ENCODE measurements around the gene NTN1.

The NTN1 gene

DNA sequence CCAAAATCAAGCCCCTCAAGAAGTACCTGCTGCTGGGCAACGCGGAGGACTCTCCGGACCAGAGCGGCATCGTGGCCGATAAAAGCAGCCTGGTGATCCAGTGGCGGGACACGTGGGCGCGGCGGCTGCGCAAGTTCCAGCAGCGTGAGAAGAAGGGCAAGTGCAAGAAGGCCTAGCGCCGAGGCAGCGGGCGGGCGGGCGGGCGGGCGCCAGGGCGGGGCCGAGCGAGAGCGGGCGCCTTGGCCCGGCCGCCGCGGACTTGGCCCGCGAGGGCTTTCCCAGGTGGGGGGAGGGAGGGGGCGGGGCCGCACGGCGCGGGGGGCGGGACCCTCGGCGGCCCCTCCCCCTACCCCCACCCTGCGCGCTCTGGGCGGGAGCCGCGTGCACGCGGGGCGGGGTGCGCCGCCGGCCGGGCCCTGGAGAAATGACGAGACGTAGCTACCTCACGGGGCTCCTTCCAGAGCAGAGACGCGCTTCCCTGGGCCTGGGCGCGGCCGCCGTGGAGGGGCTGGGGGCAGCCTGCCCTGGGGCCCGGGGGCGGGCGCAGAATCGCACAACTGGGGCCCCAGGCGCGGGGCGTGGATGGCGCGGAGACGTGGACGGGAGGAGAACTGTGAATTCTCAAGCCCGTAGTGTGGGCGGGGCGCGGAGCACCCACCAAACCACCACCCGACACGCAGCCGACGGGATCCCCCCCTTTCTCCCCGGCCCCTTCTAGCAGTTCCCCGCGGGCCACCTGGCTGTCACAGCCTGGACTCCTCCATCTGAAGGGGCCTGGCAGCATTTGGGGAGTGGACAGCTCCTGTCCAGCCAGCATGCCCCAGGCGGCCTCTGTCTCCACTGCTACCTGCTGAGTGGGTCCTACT, 218.7 kb downstream of the NTN1 start:
- Histone ChIP-seq H3K9me3 (ENCODE audit: control insufficient read depth, low read length) (no peaks in the 10 kb centered on the region), H3K27me3 (ENCODE audit: control insufficient read depth, insufficient read depth, low read length) (no peaks in the 10 kb centered on the region), H3K4me3 (ENCODE audit: low read length) (peak overlapping the region; percentile 41), H3K9ac (ENCODE audit: low read length) (peak overlapping the region; percentile 71), H3K36me3 (ENCODE audit: control insufficient read depth, insufficient read depth, low read length) (no peaks in the 10 kb centered on the region), H3K4me1 (ENCODE audit: control insufficient read depth, insufficient read depth, low read length) (peaks cover 39% of the 10 kb centered on the region)

DNA sequence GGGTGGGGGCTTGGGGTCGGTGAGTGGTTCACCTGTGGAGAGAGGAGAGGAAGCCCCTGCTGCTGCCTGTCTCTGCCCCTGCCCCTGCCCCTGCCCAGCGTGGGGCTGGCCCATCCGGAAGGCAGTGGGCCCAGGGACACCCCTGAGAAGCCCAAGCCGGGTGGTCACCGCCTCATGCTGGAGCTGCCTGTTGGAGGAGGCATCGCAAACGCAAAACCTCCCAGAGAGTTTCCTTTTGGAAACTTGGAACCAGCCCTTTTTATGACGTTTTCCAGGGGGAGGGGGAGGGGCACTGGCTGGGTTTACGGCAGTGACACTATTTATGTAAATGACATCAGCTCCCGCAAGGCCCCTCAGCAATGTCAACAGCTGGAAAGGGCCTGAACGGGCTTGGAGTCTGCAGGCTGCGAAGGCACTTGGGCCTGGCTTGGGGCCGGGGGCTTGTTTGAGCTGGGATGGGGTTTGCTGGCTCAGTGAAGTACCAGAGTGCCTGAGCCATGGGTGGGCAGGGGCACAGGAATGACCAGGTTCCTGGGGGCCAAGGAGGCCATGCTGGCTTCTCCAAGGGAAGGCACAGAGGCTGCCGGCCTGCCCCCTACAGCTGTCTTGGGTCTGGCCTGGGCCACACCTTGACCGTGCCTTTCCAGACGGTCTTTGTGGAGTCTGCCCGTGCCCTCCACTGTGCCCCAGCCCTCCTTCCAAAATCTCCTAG, 219.5 kb downstream of the NTN1 start:
- no peaks in the 10 kb centered on the region for H3K36me3 ChIP-seq (ENCODE audit: control insufficient read depth, insufficient read depth, low read length)
- H3K9ac ChIP-seq (ENCODE audit: low read length), result peak overlapping the region; percentile 71
- peaks cover 39% of the 10 kb centered on the region for H3K4me1 ChIP-seq (ENCODE audit: control insufficient read depth, insufficient read depth, low read length)
- peak overlapping the region; percentile 41 for H3K4me3 ChIP-seq (ENCODE audit: low read length)
- H3K27me3 ChIP-seq (ENCODE audit: control insufficient read depth, insufficient read depth, low read length), result no peaks in the 10 kb centered on the region
- no peaks in the 10 kb centered on the region for H3K9me3 ChIP-seq (ENCODE audit: control insufficient read depth, low read length)

DNA sequence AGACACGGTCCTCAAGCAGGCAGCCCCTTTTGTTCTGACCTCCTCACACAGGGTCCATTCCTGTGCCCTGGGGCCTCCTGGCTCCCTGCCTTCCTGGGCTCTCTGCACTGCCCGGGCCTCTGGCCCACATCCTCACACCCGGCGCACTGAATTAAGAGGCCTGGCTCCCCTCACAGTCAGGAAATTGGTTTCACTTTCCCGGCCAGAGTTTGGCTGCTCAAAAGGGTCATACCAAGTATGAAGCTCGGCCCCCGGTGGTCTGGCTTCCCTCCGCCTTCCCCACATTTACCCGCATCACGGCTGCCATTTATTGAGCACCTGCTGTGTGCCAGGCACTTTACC, 220.0 kb downstream of the NTN1 start:
- no peak overlapping the region for H3K4me3 ChIP-seq (ENCODE audit: low read length)
- peak overlapping the region; percentile 71 for H3K9ac ChIP-seq (ENCODE audit: low read length)
- peaks cover 39% of the 10 kb centered on the region for H3K4me1 ChIP-seq (ENCODE audit: control insufficient read depth, insufficient read depth, low read length)
- H3K9me3 ChIP-seq (ENCODE audit: control insufficient read depth, low read length), result no peaks in the 10 kb centered on the region
- no peaks in the 10 kb centered on the region for H3K36me3 ChIP-seq (ENCODE audit: control insufficient read depth, insufficient read depth, low read length)
- no peaks in the 10 kb centered on the region for H3K27me3 ChIP-seq (ENCODE audit: control insufficient read depth, insufficient read depth, low read length)

DNA sequence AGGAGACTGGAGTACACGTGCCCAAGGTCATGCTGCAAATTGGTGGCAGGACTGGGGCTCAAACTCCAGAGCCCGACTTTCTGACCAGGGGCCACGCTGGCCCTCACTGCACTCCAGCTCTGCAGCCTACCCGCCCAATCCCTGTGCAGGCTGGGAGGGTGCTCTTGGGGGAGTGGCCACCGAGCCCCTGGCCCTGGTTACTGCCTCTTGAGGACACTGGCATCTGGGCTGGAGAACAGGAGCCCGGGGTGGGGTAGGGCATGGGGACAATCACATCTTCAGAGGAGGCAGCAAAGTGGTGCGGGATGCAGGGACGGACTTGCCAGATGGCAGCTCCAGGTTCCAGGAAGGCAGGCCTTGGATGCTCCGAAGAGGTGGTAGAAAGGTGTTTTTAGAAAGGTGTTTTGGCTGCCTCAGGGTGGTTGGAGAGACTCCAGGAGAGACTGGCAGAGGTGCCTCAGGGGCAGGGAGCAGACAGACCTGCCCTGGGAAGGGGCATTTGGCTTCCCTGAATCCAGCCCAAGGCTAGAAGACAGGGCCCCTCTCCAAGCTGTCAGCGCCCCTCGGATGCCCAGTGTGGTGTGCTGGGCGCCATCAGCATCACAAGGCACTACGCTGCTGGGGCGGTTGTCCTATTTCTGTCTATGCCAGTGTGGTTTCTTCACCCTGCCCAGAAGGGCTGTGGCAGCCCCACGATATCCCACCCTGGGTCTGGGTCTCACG, 220.6 kb downstream of the NTN1 start:
- Histone ChIP-seq H3K9ac (ENCODE audit: low read length) (no peak overlapping the region), H3K27me3 (ENCODE audit: control insufficient read depth, insufficient read depth, low read length) (no peaks in the 10 kb centered on the region), H3K4me3 (ENCODE audit: low read length) (no peak overlapping the region)

DNA sequence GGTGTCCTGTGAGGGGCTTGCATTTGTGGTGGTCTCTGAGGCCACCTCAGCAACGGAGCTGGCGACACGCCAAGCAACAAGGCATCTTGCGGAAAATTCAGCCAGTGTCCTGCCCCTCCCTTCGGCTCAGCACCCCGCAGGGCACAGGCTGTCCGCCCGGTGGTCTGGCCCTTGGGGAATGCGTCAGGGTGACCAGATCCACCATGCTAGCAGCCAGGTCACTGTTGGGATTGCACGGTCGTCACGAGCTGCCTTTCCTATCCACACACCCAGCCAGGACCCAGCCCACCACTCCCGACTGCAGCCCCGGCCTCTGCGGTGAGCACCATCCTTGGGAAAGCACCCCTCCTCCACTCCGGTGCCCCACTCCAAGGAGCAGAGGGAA, 221.2 kb downstream of the NTN1 start:
- Histone ChIP-seq H3K4me1 (ENCODE audit: control insufficient read depth, insufficient read depth, low read length) (peaks cover 39% of the 10 kb centered on the region), H3K9ac (ENCODE audit: low read length) (no peak overlapping the region)

More for the DNA sequence above, 220.6 kb downstream of the NTN1 start:
- Histone ChIP-seq H3K4me1 (ENCODE audit: control insufficient read depth, insufficient read depth, low read length) (peaks cover 39% of the 10 kb centered on the region), H3K36me3 (ENCODE audit: control insufficient read depth, insufficient read depth, low read length) (no peaks in the 10 kb centered on the region), H3K9me3 (ENCODE audit: control insufficient read depth, low read length) (no peaks in the 10 kb centered on the region)

DNA sequence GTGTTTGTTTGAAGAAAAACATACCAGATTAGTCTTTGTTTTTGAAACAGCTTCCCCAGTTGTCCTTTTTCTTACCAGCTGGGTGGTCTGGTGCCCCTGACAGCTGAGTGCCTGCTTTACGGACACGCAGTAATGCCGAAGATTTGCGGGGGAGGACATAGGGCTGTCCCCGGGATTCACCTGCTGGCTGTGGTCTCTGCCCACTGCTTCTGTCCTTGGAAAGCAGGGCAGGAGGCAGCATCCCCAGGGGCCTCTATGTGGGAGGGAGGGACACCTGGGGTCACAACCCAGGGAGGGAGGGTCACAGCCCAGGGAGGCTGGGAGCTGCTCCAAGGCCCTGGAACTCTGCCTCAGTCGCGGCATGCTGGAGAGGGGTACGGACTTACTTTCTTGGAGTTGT, 221.7 kb downstream of the NTN1 start:
- peaks cover 39% of the 10 kb centered on the region for H3K4me1 ChIP-seq (ENCODE audit: control insufficient read depth, insufficient read depth, low read length)
- H3K9ac ChIP-seq (ENCODE audit: low read length), result no peak overlapping the region
- H3K9me3 ChIP-seq (ENCODE audit: control insufficient read depth, low read length), result no peaks in the 10 kb centered on the region
- no peaks in the 10 kb centered on the region for H3K36me3 ChIP-seq (ENCODE audit: control insufficient read depth, insufficient read depth, low read length)
- H3K4me3 ChIP-seq (ENCODE audit: low read length), result no peak overlapping the region
- H3K27me3 ChIP-seq (ENCODE audit: control insufficient read depth, insufficient read depth, low read length), result no peaks in the 10 kb centered on the region

More for the DNA sequence above, 221.2 kb downstream of the NTN1 start:
- Histone ChIP-seq H3K4me3 (ENCODE audit: low read length) (no peak overlapping the region), H3K36me3 (ENCODE audit: control insufficient read depth, insufficient read depth, low read length) (no peaks in the 10 kb centered on the region), H3K9me3 (ENCODE audit: control insufficient read depth, low read length) (no peaks in the 10 kb centered on the region), H3K27me3 (ENCODE audit: control insufficient read depth, insufficient read depth, low read length) (no peaks in the 10 kb centered on the region)

DNA sequence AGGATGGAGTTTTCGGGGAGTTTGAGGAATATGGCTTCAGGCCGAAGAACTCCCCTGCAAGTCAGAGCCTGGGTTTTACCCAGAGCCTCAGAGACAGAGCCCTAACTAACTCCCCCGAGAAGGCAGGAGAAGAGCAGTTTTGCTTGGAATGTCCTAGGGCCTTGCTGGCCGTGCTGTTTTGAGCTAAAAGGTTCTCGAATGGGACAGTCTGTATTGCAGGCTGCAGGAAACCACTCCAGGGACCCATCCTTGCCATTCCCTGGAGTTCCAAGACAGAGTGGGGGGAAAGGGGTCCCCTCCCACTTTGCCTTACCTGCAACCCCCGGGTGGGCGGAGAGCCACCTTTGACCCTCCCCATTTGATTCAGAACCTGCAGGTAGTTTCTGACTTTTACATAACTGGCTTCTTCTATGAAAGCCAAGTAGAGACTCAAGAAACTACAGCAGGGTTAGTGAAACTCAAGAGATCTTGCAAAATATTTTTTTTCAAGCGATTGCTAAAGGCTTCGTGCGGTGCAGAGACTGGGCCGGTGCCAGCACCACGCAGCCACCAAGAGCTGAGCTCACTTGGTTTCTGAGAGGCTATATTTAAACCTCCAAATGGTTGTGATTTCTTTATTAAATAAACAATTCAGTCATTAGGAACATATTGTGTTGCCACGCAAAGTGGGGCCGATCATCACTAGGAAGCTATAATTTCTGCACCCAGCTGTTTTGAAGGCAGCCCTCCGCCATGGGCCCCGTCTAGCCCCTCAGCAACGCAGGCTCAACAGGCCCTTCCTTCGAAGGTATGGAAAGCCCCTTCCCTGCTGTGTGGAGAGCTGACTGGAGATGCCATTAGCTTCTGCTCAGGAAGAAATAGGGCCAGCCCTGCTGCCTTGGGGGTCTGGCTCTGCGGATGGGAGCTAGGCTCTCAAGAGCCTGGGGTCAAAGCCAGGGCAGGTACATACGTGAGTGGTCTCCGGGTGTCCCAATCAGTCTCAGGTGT, 223.0 kb downstream of the NTN1 start:
- Histone ChIP-seq H3K36me3 (ENCODE audit: control insufficient read depth, insufficient read depth, low read length) (no peaks in the 10 kb centered on the region), H3K4me3 (ENCODE audit: low read length) (no peak overlapping the region), H3K27me3 (ENCODE audit: control insufficient read depth, insufficient read depth, low read length) (no peaks in the 10 kb centered on the region), H3K9me3 (ENCODE audit: control insufficient read depth, low read length) (no peaks in the 10 kb centered on the region), H3K4me1 (ENCODE audit: control insufficient read depth, insufficient read depth, low read length) (peaks cover 32% of the 10 kb centered on the region), H3K9ac (ENCODE audit: low read length) (peak overlapping the region; percentile 3)

DNA sequence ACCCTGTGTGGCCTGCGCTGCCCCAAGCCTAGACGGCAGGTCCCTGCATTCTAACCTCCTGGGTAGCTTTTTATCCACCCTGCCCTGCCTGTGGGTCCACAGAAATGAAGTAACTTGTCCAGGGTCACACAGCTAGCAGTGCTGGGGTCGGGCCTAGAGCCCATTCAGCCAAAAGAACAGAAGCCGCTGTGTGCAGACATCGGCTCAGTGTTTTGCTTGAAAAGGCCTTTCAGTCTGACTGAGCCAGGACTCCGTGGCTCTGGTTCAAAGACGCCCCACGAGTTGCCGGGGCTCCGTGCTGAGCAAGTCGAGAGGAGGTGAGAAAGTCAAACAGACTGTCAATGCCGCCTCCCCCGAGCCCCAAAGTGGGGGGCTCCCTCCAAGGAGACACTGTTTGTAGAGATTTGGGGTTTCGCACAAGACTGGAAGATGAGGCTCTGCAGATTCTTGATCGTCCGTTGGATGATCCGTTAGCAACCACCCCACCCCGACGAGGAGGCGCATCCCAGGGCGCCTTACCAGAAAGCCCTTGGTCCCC, 226.2 kb downstream of the NTN1 start:
- H3K4me1 ChIP-seq (ENCODE audit: control insufficient read depth, insufficient read depth, low read length), result peaks cover 11% of the 10 kb centered on the region
- no peak overlapping the region for H3K4me3 ChIP-seq (ENCODE audit: low read length)
- H3K9me3 ChIP-seq (ENCODE audit: control insufficient read depth, low read length), result no peaks in the 10 kb centered on the region
- H3K27me3 ChIP-seq (ENCODE audit: control insufficient read depth, insufficient read depth, low read length), result no peaks in the 10 kb centered on the region
- no peak overlapping the region for H3K9ac ChIP-seq (ENCODE audit: low read length)
- H3K36me3 ChIP-seq (ENCODE audit: control insufficient read depth, insufficient read depth, low read length), result no peaks in the 10 kb centered on the region

DNA sequence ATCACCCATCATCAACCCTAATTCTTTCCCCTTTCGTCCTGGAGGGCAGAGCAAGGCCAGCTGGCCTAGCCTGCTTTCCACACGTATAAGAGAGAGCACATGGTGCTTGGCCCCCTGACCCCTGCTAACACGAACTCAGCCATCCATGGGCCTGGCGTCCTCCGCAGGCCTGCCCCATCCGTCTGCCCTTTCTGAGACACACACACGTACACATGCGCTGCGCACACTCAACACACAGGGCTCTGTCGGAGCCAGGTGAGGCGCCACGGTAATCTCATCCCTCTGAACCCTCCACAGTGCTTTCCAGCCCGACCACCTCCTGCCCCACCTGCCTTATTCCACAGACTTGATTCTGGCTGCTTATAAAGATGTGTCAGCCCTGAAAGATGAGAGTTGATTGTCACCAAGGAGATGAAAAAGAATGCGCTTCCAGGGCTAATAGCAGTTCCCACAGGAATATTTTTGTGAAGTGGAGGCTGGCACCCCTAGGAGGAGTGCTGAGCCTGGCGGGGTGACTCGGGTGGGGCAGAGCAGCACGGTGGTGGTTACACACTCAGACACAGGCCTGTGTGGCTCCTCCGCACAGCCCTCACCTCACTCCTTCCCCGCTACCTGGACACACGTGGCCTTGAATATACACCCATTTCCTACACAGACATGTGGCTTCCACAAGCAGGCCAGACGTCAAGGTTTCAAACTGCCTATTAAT, 228.1 kb downstream of the NTN1 start:
- no peaks in the 10 kb centered on the region for H3K9me3 ChIP-seq (ENCODE audit: control insufficient read depth, low read length)
- H3K9ac ChIP-seq (ENCODE audit: low read length), result no peak overlapping the region
- no peaks in the 10 kb centered on the region for H3K36me3 ChIP-seq (ENCODE audit: control insufficient read depth, insufficient read depth, low read length)
- no peaks in the 10 kb centered on the region for H3K27me3 ChIP-seq (ENCODE audit: control insufficient read depth, insufficient read depth, low read length)
- no peak overlapping the region for H3K4me3 ChIP-seq (ENCODE audit: low read length)
- peaks cover 6% of the 10 kb centered on the region for H3K4me1 ChIP-seq (ENCODE audit: control insufficient read depth, insufficient read depth, low read length)

DNA sequence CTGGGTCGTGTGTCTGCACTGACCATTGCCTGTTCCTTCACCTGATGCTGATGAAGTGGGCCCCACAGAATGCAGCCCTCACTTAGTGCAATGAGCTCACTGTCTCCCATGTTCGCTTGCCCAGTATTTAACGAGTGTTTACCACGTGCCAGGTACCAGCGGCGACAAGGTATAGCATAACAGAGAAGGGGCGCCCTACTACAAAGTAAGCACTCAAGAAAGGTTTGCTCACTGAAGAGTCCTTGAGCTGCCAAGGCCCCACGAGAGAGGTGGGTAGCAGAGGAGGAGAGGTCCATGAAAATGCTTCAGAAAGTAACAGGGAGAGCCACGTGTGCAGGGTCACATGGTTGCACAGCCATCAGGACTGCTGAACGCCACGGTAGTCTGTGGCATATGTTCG, 230.0 kb downstream of the NTN1 start:
- no peaks in the 10 kb centered on the region for H3K36me3 ChIP-seq (ENCODE audit: control insufficient read depth, insufficient read depth, low read length)
- H3K9ac ChIP-seq (ENCODE audit: low read length), result no peak overlapping the region

DNA sequence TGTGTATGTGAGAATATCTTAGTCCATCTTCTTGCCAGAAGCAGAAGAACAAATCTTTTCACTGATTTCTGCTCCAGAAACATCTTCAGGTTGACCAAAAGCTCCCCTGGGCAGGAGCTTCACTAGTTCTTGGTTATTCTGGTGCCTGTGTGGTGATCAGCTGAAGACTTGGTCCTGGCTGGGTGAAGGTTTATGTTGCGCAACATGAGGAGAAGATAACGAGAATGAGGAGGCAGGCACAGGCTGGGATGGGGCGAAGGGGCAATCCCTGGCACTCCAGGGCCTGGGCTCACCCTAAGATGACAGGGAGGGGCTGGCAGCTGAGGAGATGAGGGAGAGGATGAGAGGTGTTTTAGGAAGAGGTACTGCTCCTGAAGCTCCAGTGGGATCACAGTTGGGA, 232.0 kb downstream of the NTN1 start:
- Histone ChIP-seq H3K4me3 (ENCODE audit: low read length) (no peak overlapping the region), H3K36me3 (ENCODE audit: control insufficient read depth, insufficient read depth, low read length) (no peaks in the 10 kb centered on the region), H3K9me3 (ENCODE audit: control insufficient read depth, low read length) (no peaks in the 10 kb centered on the region), H3K27me3 (ENCODE audit: control insufficient read depth, insufficient read depth, low read length) (no peaks in the 10 kb centered on the region), H3K4me1 (ENCODE audit: control insufficient read depth, insufficient read depth, low read length) (peaks cover 13% of the 10 kb centered on the region), H3K9ac (ENCODE audit: low read length) (no peak overlapping the region)

More for the DNA sequence above, 230.0 kb downstream of the NTN1 start:
- Histone ChIP-seq H3K27me3 (ENCODE audit: control insufficient read depth, insufficient read depth, low read length) (no peaks in the 10 kb centered on the region), H3K9me3 (ENCODE audit: control insufficient read depth, low read length) (no peaks in the 10 kb centered on the region), H3K4me3 (ENCODE audit: low read length) (no peak overlapping the region), H3K4me1 (ENCODE audit: control insufficient read depth, insufficient read depth, low read length) (no peaks in the 10 kb centered on the region)

Data from mucosa of stomach (tissue), 1 donor.